ENCODE results near the gene NELFA.
"Not testable (repeated sequence)": the region's sequence is repeated elsewhere in the genome, so short reads cannot be mapped to it uniquely, and the experiment has no call there.

The NELFA gene

GRCh38 chr4:2040391-2041238, 31.8 kb upstream of the NELFA start:
- FAIRE-seq, result no peak
- no peak for DNase-seq (ENCODE audit: low spot score)

GRCh38 chr4:2036866-2037265, 28.1 kb upstream of the NELFA start:
- DNase-seq (ENCODE audit: low spot score) (no peak), FAIRE-seq (no peak)

GRCh38 chr4:2036327-2036726, 27.6 kb upstream of the NELFA start:
- DNase-seq (ENCODE audit: low spot score) (no peak), FAIRE-seq (no peak)

- DNase-seq (ENCODE audit: low spot score); FAIRE-seq: not testable (repeated sequence)
Measured at GRCh38 chr4:2031161-2031560, 22.4 kb upstream of the NELFA start.

GRCh38 chr4:2027120-2027519, 18.3 kb upstream of the NELFA start:
- not testable (repeated sequence) for DNase-seq (ENCODE audit: low spot score); FAIRE-seq

GRCh38 chr4:2025817-2026216, 17.0 kb upstream of the NELFA start:
- DNase-seq (ENCODE audit: low spot score), result no peak
- no peak for FAIRE-seq

- FAIRE-seq (no peak), DNase-seq (ENCODE audit: low spot score) (no peak)
Measured at GRCh38 chr4:2024683-2025082, 15.9 kb upstream of the NELFA start.

GRCh38 chr4:2021358-2022018, 12.7 kb upstream of the NELFA start:
- not testable (repeated sequence) for DNase-seq (ENCODE audit: low spot score); FAIRE-seq

GRCh38 chr4:2015008-2015407, 6.2 kb upstream of the NELFA start:
- FAIRE-seq, result no peak

GRCh38 chr4:2011583-2011982, 2.8 kb upstream of the NELFA start:
- DNase-seq (ENCODE audit: low spot score) (no peak), FAIRE-seq (no peak)

More at GRCh38 chr4:2015008-2015407, 6.2 kb upstream of the NELFA start:
- no peak for DNase-seq (ENCODE audit: low spot score)

GRCh38 chr4:2009651-2010233, 968 bp upstream of the NELFA start:
- DNase-seq (ENCODE audit: low spot score) (peak; percentile 64), FAIRE-seq (no peak)

GRCh38 chr4:2008671-2008920, 178 bp downstream of the NELFA start:
- no peak for DNase-seq (ENCODE audit: low spot score)
- no peak for FAIRE-seq

- no peak for FAIRE-seq
Measured at GRCh38 chr4:2007804-2008670, 737 bp downstream of the NELFA start.

GRCh38 chr4:2006956-2007653, 1.7 kb downstream of the NELFA start:
- DNase-seq (ENCODE audit: low spot score) (peak; percentile 8), FAIRE-seq (no peak)

More at GRCh38 chr4:2007804-2008670, 737 bp downstream of the NELFA start:
- no peak for DNase-seq (ENCODE audit: low spot score)

GRCh38 chr4:2006367-2006766, 2.4 kb downstream of the NELFA start:
- DNase-seq (ENCODE audit: low spot score) (no peak), FAIRE-seq (no peak)

- not testable (repeated sequence) for FAIRE-seq; DNase-seq (ENCODE audit: low spot score)
Measured at GRCh38 chr4:2003361-2003760, 5.4 kb downstream of the NELFA start.

- not testable (repeated sequence) for FAIRE-seq
Measured at GRCh38 chr4:1999308-1999707, 9.5 kb downstream of the NELFA start.

GRCh38 chr4:1998296-1998695, 10.5 kb downstream of the NELFA start:
- peak; percentile 97 for FAIRE-seq
- DNase-seq (ENCODE audit: low spot score), result peak; percentile 64

More at GRCh38 chr4:1999308-1999707, 9.5 kb downstream of the NELFA start:
- DNase-seq (ENCODE audit: low spot score), result not testable (repeated sequence)

- no peak for DNase-seq (ENCODE audit: low spot score)
- FAIRE-seq, result no peak
Measured at GRCh38 chr4:1997712-1998111, 11.1 kb downstream of the NELFA start.

GRCh38 chr4:1996866-1997611, 11.7 kb downstream of the NELFA start:
- FAIRE-seq (no peak), DNase-seq (ENCODE audit: low spot score) (no peak)
